Stimulated activated naive CD8-positive, alpha-beta T cell treated with anti-CD3 and anti-CD28 coated beads, Interleukin-15, Interleukin-2, amounts not matched to agents 100 ng/mL and 50 ng/mL, for 24 hours (primary cell): ENCODE measurements around the gene CTNNA1.
"Not testable (repeated sequence)": the region's sequence is repeated elsewhere in the genome, so short reads cannot be mapped to it uniquely, and the experiment has no call there.

Source experiments
- H3K27ac Mint-ChIP-seq: one replicate; pipeline ENCODE4 v1.8.0; 2021; ENCODE audit warnings: mild to moderate bottlenecking, mixed read lengths
- H3K27me3 Mint-ChIP-seq: one replicate; pipeline ENCODE4 v1.8.0; 2021; ENCODE audit warnings: mixed read lengths
- H3K36me3 Mint-ChIP-seq: one replicate; pipeline ENCODE4 v1.8.0; 2021; ENCODE audit warnings: low read depth, mixed read lengths
- H3K4me1 Mint-ChIP-seq: one replicate; pipeline ENCODE4 v1.8.0; 2021; ENCODE audit warnings: low read depth, mixed read lengths
- H3K4me3 Mint-ChIP-seq: one replicate; pipeline ENCODE4 v1.8.0; 2021; ENCODE audit warnings: mild to moderate bottlenecking, mixed read lengths
- H3K9me3 Mint-ChIP-seq: one replicate; pipeline ENCODE4 v1.8.0; 2021; ENCODE audit warnings: mixed read lengths

The CTNNA1 gene

DNA sequence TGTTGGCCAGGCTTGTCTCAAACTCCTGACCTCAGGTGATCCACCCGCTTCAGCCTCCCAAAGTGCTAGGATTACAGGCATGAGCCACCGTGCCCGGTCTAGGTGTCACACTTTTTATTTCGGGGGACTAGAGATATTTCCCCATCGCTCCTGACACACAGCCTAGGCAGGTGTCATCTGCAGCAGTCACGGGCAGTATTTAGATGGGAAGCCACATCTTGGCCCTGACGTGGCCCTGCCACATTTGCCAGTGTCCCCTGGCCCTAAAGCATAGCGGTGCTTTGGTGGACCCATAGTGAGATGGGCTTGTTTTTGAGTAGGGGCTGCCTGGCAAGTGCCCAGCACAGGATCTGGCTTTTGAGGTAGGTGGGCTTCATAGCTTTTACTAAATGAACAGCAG is 167.0 kb downstream of the CTNNA1 start:
- no peaks in the 10 kb centered on the region for H3K4me1 Mint-ChIP-seq
- no peak overlapping the region for H3K4me3 Mint-ChIP-seq
- peaks cover 12% of the 10 kb centered on the region for H3K36me3 Mint-ChIP-seq
- no peaks in the 10 kb centered on the region for H3K27me3 Mint-ChIP-seq
- H3K9me3 Mint-ChIP-seq = no peaks in the 10 kb centered on the region
- H3K27ac Mint-ChIP-seq = no peak overlapping the region

DNA sequence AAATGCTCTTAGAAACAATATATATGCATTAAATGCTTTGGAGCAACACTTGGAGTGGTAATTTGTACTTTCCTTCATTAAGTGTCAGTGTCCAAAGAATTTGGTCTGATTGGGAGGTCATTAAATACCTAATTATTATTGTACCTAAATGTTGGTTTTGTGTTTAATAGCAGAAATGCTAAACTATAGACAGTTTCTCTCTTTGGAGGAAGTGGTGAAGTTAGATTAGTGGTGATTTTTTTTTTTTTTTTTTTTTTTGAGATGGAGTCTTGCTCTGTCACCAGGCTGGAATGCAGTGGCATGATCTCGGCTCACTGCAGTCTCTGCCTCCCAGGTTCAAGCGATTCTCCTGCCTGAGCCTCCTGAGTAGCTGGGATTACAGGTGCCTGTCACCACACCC is 168.1 kb downstream of the CTNNA1 start:
- H3K9me3 Mint-ChIP-seq, H3K4me1 Mint-ChIP-seq, H3K27ac Mint-ChIP-seq, H3K27me3 Mint-ChIP-seq, H3K4me3 Mint-ChIP-seq: not testable (repeated sequence)
- peaks cover 14% of the 10 kb centered on the region for H3K36me3 Mint-ChIP-seq

- no peaks in the 10 kb centered on the region for H3K27me3 Mint-ChIP-seq
- H3K4me1 Mint-ChIP-seq = no peaks in the 10 kb centered on the region
- no peak overlapping the region for H3K4me3 Mint-ChIP-seq
- H3K36me3 Mint-ChIP-seq = peaks cover 25% of the 10 kb centered on the region
- H3K27ac Mint-ChIP-seq = no peak overlapping the region
- no peaks in the 10 kb centered on the region for H3K9me3 Mint-ChIP-seq
Measured at GRCh38 chr5:138922494-138922893, 169.3 kb downstream of the CTNNA1 start.

- Mint-ChIP-seq H3K27me3 (no peaks in the 10 kb centered on the region), H3K9me3 (no peaks in the 10 kb centered on the region), H3K4me1 (no peaks in the 10 kb centered on the region)
Measured at GRCh38 chr5:138925090-138925635, 171.9 kb downstream of the CTNNA1 start.

GRCh38 chr5:138926257-138926656 is 173.0 kb downstream of the CTNNA1 start:
- Mint-ChIP-seq H3K27ac (no peak overlapping the region), H3K9me3 (no peaks in the 10 kb centered on the region), H3K4me3 (no peak overlapping the region), H3K36me3 (peaks cover 45% of the 10 kb centered on the region), H3K27me3 (no peaks in the 10 kb centered on the region), H3K4me1 (no peaks in the 10 kb centered on the region)

More at GRCh38 chr5:138925090-138925635, 171.9 kb downstream of the CTNNA1 start:
- H3K4me3 Mint-ChIP-seq = no peak overlapping the region
- no peak overlapping the region for H3K27ac Mint-ChIP-seq
- H3K36me3 Mint-ChIP-seq = peaks cover 35% of the 10 kb centered on the region

GRCh38 chr5:138926688-138927448 is 173.6 kb downstream of the CTNNA1 start:
- Mint-ChIP-seq H3K27ac (no peak overlapping the region), H3K9me3 (no peaks in the 10 kb centered on the region), H3K4me1 (no peaks in the 10 kb centered on the region), H3K36me3 (peaks cover 51% of the 10 kb centered on the region), H3K4me3 (no peak overlapping the region), H3K27me3 (no peaks in the 10 kb centered on the region)

DNA sequence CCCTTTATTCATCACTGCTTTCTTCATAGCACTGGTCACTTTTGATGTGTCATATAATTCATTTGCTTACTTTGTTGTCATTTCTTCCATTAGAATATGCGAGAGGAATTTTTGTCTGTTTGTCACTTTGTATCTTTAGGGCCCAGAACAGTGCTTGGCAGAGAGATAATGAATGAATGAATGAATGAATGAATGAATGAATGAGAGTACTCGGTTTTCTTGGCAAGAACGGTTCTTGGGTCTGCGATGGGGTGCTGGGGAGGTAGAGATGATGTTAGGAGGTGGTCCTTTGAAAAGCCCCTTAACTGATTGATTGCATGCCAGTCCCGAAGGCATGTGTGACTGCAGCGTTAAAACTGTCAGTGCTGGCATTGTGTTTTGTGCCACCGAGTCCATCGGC is 174.3 kb downstream of the CTNNA1 start:
- Mint-ChIP-seq H3K36me3 (peaks cover 54% of the 10 kb centered on the region), H3K4me1 (no peaks in the 10 kb centered on the region), H3K27ac (no peak overlapping the region), H3K4me3 (no peak overlapping the region), H3K9me3 (no peaks in the 10 kb centered on the region), H3K27me3 (no peaks in the 10 kb centered on the region)

GRCh38 chr5:138927979-138928378 is 174.8 kb downstream of the CTNNA1 start:
- Mint-ChIP-seq H3K4me3 (no peak overlapping the region), H3K36me3 (peaks cover 59% of the 10 kb centered on the region), H3K27ac (no peak overlapping the region), H3K9me3 (no peaks in the 10 kb centered on the region), H3K4me1 (no peaks in the 10 kb centered on the region), H3K27me3 (no peaks in the 10 kb centered on the region)

GRCh38 chr5:138929571-138929955 is 176.3 kb downstream of the CTNNA1 start:
- Mint-ChIP-seq H3K4me3 (no peak overlapping the region), H3K4me1 (no peaks in the 10 kb centered on the region), H3K27ac (no peak overlapping the region), H3K36me3 (peaks cover 61% of the 10 kb centered on the region), H3K9me3 (no peaks in the 10 kb centered on the region), H3K27me3 (no peaks in the 10 kb centered on the region)

DNA sequence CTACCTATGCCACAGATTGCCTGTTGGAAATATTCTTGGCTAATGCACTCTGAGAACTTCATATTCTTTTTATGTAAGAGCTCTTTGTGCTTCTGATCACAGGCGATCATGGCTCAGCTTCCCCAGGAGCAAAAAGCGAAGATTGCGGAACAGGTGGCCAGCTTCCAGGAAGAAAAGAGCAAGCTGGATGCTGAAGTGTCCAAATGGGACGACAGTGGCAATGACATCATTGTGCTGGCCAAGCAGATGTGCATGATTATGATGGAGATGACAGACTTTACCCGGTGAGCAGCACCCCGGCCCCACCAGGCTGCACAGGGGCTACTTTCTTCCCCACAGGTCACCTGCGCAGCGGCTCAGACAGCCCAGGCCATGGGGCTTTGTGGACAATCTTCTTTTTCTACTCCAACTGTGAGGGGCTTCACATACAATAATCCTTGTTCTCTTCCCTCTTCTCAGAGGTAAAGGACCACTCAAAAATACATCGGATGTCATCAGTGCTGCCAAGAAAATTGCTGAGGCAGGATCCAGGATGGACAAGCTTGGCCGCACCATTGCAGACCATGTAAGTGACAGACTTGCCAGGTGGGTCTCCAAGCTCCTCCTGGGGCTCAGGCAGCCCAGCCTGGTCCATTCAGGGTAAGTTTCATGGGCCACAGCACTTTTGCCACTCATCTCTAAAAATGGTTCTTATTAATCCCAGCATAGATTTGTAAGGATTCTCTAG is 177.3 kb downstream of the CTNNA1 start:
- peaks cover 54% of the 10 kb centered on the region for H3K36me3 Mint-ChIP-seq
- H3K4me1 Mint-ChIP-seq = no peaks in the 10 kb centered on the region
- H3K27ac Mint-ChIP-seq = no peak overlapping the region
- no peak overlapping the region for H3K4me3 Mint-ChIP-seq
- H3K9me3 Mint-ChIP-seq = no peaks in the 10 kb centered on the region
- no peaks in the 10 kb centered on the region for H3K27me3 Mint-ChIP-seq

DNA sequence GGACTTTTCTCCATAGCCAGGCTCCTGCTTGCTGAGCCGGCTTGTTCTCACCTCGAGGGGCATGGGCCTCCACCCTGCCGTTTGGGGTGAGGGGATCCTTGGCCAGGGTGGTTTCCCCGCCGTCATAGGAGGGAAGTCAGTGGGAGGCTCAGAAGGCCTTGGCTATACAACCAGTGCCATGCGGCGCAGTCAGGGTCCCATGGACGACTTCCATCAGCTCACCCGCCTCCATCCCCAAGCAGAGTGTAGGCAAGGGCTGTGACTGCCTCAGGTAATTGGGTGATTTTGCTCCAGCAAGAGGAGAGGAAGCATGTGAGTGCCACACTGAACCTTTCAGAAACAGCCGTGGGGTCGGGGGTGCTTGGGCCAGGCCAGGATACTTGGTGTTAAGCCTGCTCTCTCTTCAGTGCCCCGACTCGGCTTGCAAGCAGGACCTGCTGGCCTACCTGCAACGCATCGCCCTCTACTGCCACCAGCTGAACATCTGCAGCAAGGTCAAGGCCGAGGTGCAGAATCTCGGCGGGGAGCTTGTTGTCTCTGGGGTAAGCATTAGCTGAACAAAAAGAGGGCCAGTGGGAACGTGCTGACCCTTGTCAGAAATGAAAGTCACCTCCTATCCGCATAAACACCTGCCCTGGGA is 179.1 kb downstream of the CTNNA1 start:
- Mint-ChIP-seq H3K4me1 (no peaks in the 10 kb centered on the region), H3K4me3 (no peak overlapping the region), H3K9me3 (no peaks in the 10 kb centered on the region), H3K36me3 (peaks cover 38% of the 10 kb centered on the region), H3K27ac (no peak overlapping the region), H3K27me3 (no peaks in the 10 kb centered on the region)

- no peak overlapping the region for H3K4me3 Mint-ChIP-seq
- peaks cover 32% of the 10 kb centered on the region for H3K36me3 Mint-ChIP-seq
- no peaks in the 10 kb centered on the region for H3K27me3 Mint-ChIP-seq
- H3K4me1 Mint-ChIP-seq = no peaks in the 10 kb centered on the region
- no peak overlapping the region for H3K27ac Mint-ChIP-seq
- no peaks in the 10 kb centered on the region for H3K9me3 Mint-ChIP-seq
Measured at GRCh38 chr5:138933522-138934290, 180.5 kb downstream of the CTNNA1 start.

DNA sequence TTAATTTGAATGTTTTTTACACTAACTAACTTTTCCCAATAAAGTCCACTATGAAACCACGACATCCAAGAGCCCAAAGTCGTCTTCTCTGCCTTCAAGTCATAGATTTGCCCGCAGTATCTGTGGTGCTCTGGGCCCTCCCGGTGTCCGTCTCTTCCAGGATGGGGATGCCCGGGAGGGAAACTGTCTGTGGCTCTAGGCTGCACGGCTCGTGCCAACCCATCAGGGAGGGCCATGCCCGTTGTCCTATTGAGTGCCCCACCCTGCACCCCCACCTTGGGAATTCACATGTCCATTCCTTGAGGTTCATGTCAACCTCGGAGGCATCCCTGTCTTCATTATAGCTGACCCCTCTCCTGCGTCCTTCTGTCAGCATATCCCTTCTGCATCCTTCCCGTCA is 181.7 kb downstream of the CTNNA1 start:
- no peak overlapping the region for H3K4me3 Mint-ChIP-seq
- H3K4me1 Mint-ChIP-seq = no peaks in the 10 kb centered on the region
- no peaks in the 10 kb centered on the region for H3K27me3 Mint-ChIP-seq
- H3K9me3 Mint-ChIP-seq = no peaks in the 10 kb centered on the region
- peaks cover 27% of the 10 kb centered on the region for H3K36me3 Mint-ChIP-seq
- H3K27ac Mint-ChIP-seq = peak overlapping the region; percentile 3

DNA sequence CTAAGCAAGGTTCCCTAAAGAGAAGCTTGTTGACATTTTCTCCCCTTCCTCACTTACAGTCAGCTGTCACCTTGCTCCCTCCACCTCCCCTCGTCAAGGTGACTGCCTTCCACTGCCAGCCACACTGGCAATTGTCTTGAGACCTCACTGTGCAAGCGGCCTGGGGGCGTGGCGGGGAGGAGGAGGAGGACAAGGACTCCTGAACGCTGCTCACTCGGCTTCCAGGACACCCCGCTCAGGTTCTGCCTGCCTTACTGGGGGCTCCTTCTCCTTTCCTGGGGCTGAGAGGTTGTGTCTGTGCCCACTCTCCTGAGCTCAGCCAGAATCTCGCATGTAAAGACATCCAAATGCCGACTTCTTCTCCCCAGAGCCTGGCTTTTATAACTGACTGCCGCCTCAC is 182.2 kb downstream of the CTNNA1 start:
- peak overlapping the region; percentile 3 for H3K27ac Mint-ChIP-seq
- no peaks in the 10 kb centered on the region for H3K4me1 Mint-ChIP-seq
- H3K4me3 Mint-ChIP-seq = no peak overlapping the region
- H3K27me3 Mint-ChIP-seq = no peaks in the 10 kb centered on the region
- peaks cover 24% of the 10 kb centered on the region for H3K36me3 Mint-ChIP-seq
- no peaks in the 10 kb centered on the region for H3K9me3 Mint-ChIP-seq
